Tibial nerve (tissue), 4 donors: ENCODE data around the gene CFAP43.
"Not testable (repeated sequence)": the region's sequence is repeated elsewhere in the genome, so short reads cannot be mapped to it uniquely, and the experiment has no call there.

Experiments
- EP300 ChIP-seq, 2 donors: sonication (generic); formaldehyde crosslinking; IDR thresholded peaks; one replicate each; pipeline ENCODE4 v1.6.1; 2017; ENCODE audit warnings: antibody characterized with exemption in 2 of 2, mild to moderate bottlenecking in 1 of 2
- POLR2A ChIP-seq, 2 donors: fragments of 450-650 bp; IDR thresholded peaks; one replicate each; pipeline ENCODE4 v1.6.1; 2017; ENCODE audit warnings: antibody characterized with exemption in 2 of 2, mild to moderate bottlenecking in 2 of 2, moderate library complexity in 2 of 2
- TF ChIP-seq, protein P1 (sequence below), 5 experiments: fragments of 200-600 bp in 3 of 5; fragments of 450-650 bp in 2 of 5; sonication (generic) in 3 of 5; IDR thresholded peaks; one replicate each; pipeline ENCODE4 v1.5.1; 2016 to 2019; ENCODE audit warnings: antibody characterized with exemption in 5 of 5, mild to moderate bottlenecking in 3 of 5, moderate library complexity in 2 of 5

DNA sequence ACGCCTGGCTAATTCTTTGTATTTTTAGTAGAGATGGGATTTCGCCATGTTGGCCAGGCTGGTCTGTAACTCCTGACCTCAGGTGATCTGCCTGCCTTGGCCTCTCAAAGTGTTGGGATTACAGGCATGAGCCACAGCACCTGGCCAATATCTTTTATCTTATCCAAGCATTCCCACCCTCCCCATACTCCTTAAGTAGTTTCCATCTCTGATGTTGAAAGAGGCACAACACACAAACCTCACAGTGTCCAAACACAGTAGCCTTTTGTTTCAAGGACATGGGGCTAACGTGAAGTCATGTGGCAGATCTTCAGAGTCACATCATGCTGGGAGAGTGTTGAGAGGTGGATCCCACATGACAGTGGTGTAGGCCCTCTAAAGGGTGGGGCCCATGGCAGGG lies 10.8 kb upstream of the CFAP43 start:
- TF ChIP-seq, protein P1, sequence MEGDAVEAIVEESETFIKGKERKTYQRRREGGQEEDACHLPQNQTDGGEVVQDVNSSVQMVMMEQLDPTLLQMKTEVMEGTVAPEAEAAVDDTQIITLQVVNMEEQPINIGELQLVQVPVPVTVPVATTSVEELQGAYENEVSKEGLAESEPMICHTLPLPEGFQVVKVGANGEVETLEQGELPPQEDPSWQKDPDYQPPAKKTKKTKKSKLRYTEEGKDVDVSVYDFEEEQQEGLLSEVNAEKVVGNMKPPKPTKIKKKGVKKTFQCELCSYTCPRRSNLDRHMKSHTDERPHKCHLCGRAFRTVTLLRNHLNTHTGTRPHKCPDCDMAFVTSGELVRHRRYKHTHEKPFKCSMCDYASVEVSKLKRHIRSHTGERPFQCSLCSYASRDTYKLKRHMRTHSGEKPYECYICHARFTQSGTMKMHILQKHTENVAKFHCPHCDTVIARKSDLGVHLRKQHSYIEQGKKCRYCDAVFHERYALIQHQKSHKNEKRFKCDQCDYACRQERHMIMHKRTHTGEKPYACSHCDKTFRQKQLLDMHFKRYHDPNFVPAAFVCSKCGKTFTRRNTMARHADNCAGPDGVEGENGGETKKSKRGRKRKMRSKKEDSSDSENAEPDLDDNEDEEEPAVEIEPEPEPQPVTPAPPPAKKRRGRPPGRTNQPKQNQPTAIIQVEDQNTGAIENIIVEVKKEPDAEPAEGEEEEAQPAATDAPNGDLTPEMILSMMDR (IDR thresholded peaks at IDR 0.05) = not testable (repeated sequence)
- TF ChIP-seq EP300, POLR2A (IDR thresholded peaks at IDR 0.05): not testable (repeated sequence)
